GM18868 (cell line): ENCODE data around the gene TSSK2.
"Not testable (repeated sequence)": the region's sequence is repeated elsewhere in the genome, so short reads cannot be mapped to it uniquely, and the experiment has no call there.

Experiments used
- ATAC-seq: cut with Tn5 transposase; IDR thresholded peaks from one replicate; pipeline ENCODE4 v1.9.1; 2021; ENCODE audit warnings: mild to moderate bottlenecking, moderate library complexity; ENCODE audit not compliant: unreplicated experiment

TSSK2 gene

GRCh38 chr22:19130959-19131684, at the start of gene TSSK2:
TSSK2 (plus strand) TSS chr22:19131308; CDS start chr22:19131400, 92 bp downstream.
- ATAC-seq: no peak

GRCh38 chr22:19081351-19081750, 49.8 kb upstream of the TSSK2 start:
- ATAC-seq: no peak

- ATAC-seq: no peak
These were observed 49.0 kb upstream of the TSSK2 start for GRCh38 chr22:19082101-19082500.

GRCh38 chr22:19082793-19083192, 48.3 kb upstream of the TSSK2 start:
- ATAC-seq: no peak

GRCh38 chr22:19084126-19084525, 47.0 kb upstream of the TSSK2 start:
- ATAC-seq: not testable (repeated sequence)

GRCh38 chr22:19084586-19084985, 46.5 kb upstream of the TSSK2 start:
- ATAC-seq: not testable (repeated sequence)

GRCh38 chr22:19085233-19085718, 45.8 kb upstream of the TSSK2 start:
- ATAC-seq: no peak

GRCh38 chr22:19086417-19086816, 44.7 kb upstream of the TSSK2 start:
- ATAC-seq: no peak

GRCh38 chr22:19086896-19087295, 44.2 kb upstream of the TSSK2 start:
- ATAC-seq: no peak

- no peak for ATAC-seq
These were observed 42.1 kb upstream of the TSSK2 start for GRCh38 chr22:19088866-19089595.

GRCh38 chr22:19090183-19090582, 40.9 kb upstream of the TSSK2 start:
- ATAC-seq: no peak

- no peak for ATAC-seq
These were observed 40.5 kb upstream of the TSSK2 start for GRCh38 chr22:19090586-19091127.

GRCh38 chr22:19092725-19093124, 38.4 kb upstream of the TSSK2 start:
- ATAC-seq: no peak

- no peak for ATAC-seq
These were observed 36.6 kb upstream of the TSSK2 start for GRCh38 chr22:19094393-19094997.

GRCh38 chr22:19096555-19096954, 34.6 kb upstream of the TSSK2 start:
- ATAC-seq: no peak

GRCh38 chr22:19097518-19097917, 33.6 kb upstream of the TSSK2 start:
- ATAC-seq: no peak

GRCh38 chr22:19098157-19098556, 33.0 kb upstream of the TSSK2 start:
- no peak for ATAC-seq

GRCh38 chr22:19103880-19104821, 27.0 kb upstream of the TSSK2 start:
- no peak for ATAC-seq

- no peak for ATAC-seq
These were observed 25.7 kb upstream of the TSSK2 start for GRCh38 chr22:19105456-19105855.
